DMS114 treated with DMSO at 0.1 percent for 48 hours (cell line): ENCODE data around the gene LCE6A.

Source experiments
- DNase-seq: peaks from one replicate; lab custom pipeline; 2025; ENCODE audit not compliant: unreplicated experiment; lab: John Stamatoyannopoulos, UW

LCE6A gene

GRCh38 chr1:152873495-152873894 lies 30.8 kb downstream of the LCE6A start:
- no peak for DNase-seq

- DNase-seq: no peak
Observed at GRCh38 chr1:152876827-152877226, 34.2 kb downstream of the LCE6A start.

GRCh38 chr1:152878042-152878441 lies 35.4 kb downstream of the LCE6A start, which contains the start of gene SMCP:
SMCP (plus strand) TSS chr1:152878322; CDS start chr1:152884423, 6,101 bp downstream.
- no peak for DNase-seq

DNA sequence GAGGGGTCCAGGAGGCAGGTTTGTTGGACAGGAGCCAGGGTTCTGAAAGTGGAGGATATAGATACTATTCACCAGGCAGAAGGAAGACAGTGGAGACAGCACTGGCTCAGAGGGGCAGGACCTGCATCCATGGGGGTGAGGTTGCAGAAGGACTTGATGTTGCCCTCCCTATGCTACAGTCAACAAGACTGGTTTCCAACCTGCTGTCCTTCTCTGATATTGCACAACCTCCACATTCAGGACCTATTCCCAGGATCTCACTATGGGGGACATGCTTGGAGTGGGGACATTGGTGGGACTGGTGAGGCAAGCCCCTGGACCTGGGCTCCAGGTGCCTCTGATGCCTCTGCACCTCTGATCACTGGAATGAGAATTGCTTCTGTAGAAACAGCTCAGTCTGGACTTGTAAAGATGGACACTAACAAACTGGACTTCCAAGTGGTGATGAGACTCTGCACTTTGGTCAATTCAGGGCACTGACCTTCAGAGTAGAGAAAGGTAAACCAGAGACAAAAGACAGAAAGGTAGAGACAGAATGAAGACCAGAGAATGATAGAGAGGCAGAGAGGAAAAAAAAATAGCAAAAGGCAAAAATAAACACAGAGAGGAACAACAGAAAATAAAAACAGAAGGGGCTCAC lies 37.0 kb downstream of the LCE6A start:
- no peak for DNase-seq

DNA sequence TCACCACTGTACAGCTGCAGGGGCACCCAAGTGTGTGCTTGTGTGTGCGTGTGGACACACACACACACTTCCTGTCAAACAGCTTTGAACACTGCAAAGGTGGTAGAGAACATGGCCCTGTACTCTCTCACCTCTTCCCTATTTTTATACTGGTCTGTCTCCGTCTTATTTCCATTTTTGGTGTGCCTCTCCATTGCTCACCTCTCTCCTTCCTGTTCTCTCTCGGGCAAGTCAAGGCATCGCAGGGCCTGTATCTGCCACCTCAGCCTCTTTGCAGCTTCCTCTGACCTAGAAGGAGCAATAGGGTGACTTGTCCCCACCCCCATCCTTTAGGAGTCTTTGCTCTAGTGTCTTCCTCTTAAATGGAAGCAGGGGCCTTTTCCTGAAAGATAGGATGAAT lies 37.7 kb downstream of the LCE6A start:
- no peak for DNase-seq

- DNase-seq: no peak
Observed at GRCh38 chr1:152880907-152881306, 38.3 kb downstream of the LCE6A start.

DNA sequence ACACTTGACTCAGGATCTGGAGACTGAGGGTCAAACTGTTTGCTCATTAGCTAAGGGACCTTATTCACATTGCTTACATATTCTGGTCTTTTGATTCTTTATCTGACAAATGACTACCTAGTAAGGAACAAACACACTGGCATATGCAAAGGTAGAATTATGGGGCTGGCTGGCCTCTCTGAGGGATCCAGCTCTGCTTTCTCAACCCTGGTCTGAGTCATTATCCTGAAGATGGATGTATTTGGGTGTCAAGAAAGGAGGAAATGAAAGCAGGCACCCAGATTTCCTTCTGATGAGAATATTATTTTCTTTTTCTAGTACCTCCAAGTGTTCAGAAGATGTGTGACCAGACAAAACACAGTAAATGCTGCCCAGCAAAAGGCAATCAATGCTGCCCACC lies 41.4 kb downstream of the LCE6A start:
- no peak for DNase-seq

DNA sequence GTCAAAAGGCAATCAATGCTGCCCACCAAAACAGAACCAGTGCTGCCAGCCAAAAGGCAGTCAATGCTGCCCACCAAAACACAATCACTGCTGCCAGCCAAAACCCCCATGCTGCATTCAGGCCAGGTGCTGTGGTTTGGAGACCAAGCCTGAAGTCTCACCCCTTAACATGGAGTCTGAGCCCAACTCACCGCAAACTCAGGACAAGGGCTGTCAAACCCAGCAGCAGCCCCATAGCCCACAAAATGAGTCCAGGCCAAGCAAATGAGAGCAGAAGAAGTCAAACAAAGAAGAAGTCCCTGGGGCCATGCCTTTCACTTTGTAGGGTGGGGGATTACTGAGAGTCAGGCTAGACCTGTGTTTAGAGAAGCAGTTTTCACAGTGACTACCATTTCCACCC lies 41.9 kb downstream of the LCE6A start:
- no peak for DNase-seq

GRCh38 chr1:152884966-152885624 lies 42.4 kb downstream of the LCE6A start:
- DNase-seq: no peak

- no peak for DNase-seq
Observed at GRCh38 chr1:152886085-152886484, 43.4 kb downstream of the LCE6A start.

- no peak for DNase-seq
Observed at GRCh38 chr1:152886758-152887409, 44.2 kb downstream of the LCE6A start.

GRCh38 chr1:152888126-152888525 lies 45.5 kb downstream of the LCE6A start:
- no peak for DNase-seq
